Femur (tissue), 1 donor: ENCODE measurements around the gene SLC9C1.
"Not testable (repeated sequence)": the region's sequence is repeated elsewhere in the genome, so short reads cannot be mapped to it uniquely, and the experiment has no call there.

Source experiments
- DNase-seq: peaks from one replicate; pipeline ENCODE4 v3.0.0-alpha.2; 2017

The SLC9C1 gene

DNA sequence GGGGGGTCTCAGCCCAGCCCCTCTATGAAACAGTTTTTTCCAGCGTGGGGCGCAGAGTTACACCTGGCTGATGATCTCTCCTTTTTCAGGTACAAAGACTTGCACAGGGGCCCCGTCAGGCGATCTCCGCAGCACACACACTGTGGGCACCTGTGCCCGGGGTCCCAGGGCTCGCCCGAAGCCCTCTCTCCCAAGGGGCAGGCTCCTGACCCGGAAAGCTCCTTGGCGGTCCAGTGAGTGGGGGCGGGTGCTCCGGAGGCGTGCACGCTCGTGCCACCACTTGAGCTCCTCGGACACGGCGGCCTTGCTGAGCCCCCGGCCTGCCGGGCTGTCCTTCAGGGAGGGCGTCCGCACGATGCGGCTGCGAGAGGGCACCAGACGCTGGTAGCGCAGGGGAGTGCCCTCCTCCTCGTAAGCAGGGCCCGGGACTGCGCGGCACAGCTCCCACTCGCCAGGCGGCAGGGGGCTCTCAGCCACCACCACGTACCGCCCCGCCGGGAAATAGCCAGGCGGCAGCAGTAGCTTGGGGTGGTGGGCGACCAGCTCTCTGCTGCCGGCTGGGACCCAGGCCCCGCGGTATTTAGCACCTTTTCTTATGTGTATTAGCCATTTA, 108.5 kb downstream of the SLC9C1 start:
- DNase-seq, result not testable (repeated sequence)

DNA sequence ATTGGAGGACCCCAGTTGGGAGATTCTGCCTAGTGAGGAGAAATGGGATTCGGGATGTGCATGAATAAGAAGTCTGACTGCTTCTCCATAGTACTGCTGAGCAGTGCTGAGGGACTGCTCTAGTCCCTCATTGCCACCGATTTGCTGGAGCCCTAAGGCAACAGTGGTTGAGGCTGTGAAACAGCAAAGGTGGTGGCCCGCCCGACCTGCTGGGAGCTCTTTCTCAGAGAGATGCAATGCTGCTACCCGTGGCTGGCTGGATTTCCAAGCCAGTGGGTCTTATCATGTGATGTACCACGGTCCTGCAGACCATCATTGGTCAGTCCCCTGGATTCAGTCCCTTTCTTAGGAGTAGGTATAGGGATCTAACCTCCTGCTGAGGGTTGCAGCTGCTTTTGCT, 118.4 kb downstream of the SLC9C1 start:
- DNase-seq, result no peak

DNA sequence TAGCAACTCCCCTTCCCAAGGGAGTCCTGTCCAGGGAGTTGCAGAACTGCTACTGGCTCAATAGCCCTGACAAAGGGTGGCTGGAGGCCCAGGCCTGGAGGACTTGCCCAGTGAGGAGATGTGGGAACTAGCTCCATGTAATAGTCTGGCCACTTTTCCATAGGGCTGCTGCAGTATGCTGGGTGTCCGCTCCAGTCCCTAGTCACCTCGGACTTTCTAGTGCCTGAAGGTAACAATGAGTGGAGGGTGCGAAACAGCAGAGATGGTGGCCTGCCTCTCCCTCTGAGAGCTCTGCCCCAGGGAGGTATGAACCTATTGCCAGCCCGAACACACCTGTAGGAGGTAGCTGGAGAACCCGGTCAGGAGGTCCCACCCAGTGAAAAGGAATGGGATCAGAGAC, 119.0 kb downstream of the SLC9C1 start:
- DNase-seq, result no peak

DNA sequence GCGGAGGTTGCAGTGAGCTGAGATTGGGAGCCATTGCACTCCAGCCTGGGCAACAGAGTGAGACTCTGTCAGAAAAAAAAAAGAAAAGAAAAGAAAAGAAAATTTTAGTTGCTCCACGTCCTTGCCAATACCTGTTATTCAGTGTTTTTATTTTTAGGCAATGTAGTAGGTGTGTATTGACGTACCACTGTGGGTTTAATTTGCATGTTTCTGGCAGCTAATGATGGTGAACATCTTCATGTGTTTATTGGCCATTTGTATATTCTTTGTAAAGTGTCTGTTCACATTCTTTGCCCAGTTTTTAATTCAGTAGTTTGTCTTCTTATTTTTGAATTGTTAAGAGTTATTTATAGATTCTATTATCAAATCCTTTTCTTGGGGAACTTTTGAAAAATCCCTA, 122.9 kb downstream of the SLC9C1 start:
- DNase-seq, result no peak

DNA sequence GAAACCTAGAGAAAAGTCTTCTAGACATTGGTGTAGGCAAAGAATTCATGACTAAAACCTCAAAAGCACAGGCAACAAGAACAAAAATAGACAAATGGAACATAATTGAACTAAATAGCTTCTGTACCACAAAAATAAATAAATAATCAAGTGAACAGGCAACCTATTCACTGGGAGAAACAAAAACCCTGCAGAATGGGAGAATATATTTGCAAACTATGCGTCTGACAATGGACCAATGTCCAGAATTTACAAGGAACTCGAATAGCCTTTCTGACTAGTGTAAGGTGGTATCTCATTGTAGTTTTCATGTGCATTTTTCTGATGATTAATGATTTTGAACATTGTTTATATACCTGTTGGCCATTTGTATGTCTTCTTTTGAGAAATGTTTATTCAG, 124.0 kb downstream of the SLC9C1 start:
- DNase-seq, result no peak

DNA sequence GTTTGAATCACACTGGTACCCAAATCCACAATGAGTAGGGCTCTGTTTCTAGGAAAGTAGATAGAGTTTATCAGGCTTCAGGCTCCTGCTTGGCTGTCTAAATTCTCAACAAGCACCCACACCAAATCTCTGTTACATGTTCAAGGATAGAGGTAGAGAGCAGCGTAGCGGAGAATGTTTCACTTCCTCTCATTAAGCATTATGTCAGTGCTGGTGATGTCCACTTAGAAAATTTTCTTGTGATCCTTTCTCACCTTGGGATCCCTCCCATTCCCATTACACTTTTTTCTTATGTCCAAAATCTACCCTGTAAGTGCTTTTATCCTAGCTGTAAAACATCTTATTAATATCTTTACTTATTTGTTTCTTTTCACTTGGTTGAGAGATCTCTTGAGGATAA, 126.3 kb downstream of the SLC9C1 start:
- no peak for DNase-seq

DNA sequence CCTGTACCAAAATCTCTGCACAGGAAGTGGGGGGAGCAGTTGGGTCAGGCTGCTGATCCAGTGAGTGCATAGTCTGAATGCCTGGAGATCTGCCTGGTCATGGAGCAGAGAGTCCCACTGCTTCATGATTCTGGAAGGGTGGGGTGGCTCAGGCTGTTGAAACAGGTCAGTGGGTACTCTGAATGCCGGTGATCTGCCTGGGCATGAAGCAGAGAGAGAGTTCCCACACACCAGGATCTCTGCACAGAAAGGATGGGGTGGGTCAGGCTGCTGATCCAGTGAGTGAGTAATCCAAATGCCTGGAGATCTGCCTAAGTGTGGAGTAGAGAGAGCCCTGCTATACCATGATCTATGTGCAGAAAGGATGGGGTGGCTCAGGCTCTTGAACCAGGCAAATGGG, 144.9 kb downstream of the SLC9C1 start:
- no peak for DNase-seq

DNA sequence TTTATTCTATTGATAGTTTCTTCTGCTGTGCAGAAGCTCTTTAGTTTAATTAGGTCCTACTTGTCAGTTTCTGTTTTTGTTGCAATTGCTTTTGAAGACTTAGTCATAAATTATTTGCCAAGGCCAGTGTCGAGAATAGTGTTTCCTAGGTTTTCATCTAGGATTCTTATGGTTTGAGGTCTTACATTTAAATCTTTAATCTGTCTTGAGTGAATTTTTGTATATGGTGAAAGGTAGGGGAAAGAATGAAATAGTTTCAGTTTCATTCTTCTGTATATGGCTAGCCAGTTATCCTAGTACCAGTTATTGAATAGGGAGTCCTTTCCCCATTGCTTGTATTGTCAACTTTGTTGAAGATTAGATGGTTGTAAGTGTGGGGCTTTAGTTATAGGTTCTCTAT, 150.3 kb downstream of the SLC9C1 start:
- no peak for DNase-seq

DNA sequence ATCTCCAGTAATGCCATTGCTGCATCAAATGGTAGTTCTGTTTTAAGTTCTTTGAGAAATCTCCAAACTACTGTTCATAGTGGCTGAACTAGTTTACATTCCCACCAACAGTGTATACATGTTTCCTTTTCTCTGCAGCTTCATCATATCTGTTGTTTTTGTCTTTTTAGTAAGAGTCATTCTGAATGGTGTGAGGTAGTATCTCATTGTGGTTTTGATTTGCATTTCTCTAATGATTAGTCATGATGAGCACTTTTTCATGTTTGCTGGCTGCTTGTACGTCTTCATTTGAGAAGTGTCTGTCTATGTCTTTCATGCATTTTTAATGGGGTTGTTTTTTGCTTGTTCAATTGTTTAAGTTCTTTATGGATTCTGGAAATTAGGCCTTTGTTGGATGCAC, 150.8 kb downstream of the SLC9C1 start:
- no peak for DNase-seq

DNA sequence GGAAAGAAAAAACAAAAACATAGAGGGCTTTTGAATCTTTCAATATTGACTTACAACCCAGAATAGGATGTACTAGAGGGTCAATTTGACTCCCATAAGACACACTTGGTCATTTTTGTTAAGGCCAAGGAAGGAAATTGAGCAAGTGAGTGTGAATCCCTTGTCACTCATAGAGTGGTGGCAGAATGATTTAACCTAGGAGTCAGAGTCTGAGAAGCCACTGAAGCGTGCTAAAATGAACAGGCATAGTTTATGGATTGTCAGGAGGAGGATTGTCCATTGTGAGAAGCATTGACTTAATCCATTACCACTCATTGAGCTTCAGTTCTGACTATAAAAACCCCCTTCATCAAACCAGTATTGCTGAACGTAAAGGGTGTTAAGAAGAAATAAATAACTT, 152.7 kb downstream of the SLC9C1 start:
- DNase-seq, result no peak

DNA sequence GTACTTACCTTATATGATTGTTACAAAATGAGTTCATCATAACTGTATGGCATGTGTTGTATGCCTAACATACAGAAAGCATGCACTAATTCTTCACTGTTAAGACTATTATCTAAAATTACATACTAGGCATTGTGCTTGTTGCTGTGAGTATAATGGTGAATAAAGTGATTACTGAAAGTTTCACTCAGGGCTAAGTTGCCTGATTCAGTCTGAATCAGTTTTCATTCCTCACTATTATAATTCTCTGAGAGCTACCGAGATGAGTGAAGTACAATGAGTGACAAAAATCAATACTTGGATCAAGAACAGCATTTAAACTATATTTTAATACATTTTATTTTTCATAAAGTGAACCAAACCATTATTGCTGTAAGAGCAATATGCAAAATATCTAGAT, 153.4 kb downstream of the SLC9C1 start:
- DNase-seq, result no peak

DNA sequence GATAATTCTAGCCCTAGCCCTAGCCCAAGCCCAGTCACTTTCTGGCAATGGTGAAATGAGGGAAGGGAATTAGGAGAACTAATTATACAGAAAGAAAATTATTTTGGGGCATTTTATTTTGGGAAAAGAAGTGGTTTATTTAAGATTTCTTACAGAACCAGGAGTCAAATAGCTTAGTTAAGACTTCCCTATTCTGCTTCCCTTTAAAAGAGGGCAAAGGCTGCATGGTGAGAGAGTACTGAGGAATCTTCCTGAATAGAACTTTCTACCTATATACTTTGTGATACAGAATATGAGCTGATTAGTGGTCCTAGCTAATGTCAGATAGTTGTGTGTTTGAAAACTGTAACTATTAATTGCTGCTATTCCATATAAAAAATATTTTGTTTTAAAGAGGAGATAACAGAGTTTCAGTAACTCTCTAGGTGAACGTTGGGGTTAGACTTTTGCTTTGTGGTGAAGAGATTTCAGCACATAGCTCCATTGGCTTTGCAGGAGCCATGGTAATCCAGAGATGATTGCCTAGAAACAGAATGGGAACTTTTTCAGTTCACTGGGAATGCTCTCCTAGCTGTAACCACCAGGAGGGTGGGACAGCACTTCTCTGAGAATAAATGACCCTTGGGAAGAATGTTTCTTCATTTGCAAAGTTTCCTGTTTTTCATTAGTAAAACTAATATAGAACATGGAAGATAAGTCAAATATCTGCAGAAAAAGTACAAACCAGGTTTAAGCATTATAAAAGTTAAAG, 155.6 kb downstream of the SLC9C1 start:
- DNase-seq, result no peak

DNA sequence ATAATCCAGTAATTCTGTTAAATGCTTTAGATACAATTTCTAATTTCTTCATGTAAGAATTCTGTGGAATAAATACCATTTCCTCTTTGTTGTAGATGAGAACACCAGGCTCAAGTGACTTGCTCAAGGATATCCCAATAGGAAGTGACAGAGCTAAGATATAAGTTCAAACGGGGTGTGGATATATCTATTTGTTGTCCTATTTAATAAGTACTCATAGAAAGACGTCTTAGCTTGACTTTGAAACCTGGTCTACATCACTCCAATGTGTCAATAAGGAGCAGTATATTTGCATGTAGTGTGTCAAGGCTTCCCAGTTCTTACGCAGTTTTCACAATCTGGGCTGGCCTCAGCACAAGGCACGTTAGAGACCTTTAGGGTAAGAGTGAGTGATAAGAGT, 156.2 kb downstream of the SLC9C1 start:
- no peak for DNase-seq

DNA sequence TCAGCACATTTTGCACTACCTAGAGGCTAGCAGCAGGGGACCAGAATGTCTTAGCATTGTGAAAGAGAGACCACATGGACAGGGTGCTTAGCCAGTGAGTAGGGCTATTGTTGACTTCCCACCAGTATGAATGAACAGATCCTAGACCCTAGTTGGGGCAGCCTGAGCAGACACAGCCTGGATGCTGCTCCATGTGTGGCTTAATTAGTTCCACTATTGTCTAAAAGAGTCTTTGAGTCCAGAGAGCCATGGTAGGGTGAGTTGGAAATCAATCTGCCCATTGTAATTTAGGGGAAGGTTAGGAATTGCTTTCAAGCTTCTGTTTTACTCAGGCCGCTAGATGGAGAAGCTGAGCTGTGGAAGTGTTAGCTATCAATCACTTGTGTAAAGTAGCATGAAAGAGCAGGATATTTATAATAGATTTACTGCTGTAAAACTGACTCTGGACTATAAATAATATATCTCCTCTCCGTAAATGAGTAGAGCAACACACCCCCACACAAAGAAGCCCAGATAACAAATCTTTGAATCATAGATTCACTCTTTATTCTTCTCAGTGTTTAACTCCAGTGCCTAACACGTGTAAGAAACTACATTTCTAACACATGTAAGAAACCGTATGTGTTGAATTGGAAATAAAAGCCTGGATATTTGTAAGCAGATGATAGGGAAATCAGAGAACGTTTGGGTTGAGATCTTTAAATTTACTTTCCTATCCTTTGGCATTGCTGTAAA, 156.9 kb downstream of the SLC9C1 start:
- peak; percentile 44 for DNase-seq

DNA sequence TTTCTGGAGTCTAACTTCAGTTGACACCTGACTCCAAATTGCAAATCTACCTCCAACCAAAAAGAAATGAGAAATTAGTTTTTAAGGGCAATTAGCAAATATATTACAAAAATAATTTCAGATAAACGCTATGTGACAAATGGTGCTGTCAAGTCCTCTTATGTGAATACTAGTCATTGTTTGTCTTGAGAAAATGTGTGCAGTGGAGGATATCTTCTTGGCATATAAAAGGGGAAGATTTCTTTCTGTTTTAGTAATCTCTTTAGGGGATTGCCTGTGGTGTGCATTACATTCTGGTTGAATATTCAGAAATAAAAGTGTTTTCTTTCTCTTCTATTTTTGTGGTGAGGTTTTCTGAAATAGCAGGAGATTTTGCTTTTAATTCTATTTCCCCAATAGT, 158.0 kb downstream of the SLC9C1 start:
- DNase-seq, result no peak

DNA sequence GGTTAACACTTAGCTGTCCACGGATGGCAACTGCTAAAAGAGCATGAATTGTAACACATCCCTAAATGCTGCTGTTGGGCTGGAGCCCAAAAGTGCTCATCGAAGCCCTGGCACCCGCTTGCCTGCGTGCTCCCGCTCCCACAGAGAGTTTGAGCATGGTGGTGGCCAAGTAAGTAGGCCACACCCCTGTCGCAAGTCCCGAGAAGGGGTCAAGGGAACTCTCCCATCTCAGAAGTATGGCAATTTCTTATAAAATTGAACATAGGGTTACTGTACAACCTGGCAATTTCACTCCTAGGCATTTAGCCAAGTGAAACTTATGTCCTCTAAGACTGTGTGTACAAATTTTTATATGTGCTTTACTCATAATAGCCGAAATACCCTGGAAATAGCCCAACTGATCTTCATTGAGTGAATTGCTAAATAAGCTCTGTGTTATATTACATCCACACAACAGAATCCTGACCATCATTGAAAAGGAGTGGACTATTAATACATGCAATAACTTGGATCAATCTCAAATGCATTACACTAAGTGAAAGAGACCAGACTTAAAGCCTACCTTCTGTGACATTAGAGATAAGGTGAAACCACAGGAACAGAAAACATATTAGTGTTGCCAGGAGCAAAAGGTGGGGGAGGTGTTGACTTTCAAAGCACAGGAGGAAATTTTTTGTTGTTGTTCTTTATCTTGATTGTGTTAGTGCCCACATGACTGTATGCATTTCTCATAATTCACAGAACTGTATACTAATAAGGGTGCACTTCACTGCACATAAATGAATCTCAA, 159.5 kb downstream of the SLC9C1 start:
- no peak for DNase-seq

DNA sequence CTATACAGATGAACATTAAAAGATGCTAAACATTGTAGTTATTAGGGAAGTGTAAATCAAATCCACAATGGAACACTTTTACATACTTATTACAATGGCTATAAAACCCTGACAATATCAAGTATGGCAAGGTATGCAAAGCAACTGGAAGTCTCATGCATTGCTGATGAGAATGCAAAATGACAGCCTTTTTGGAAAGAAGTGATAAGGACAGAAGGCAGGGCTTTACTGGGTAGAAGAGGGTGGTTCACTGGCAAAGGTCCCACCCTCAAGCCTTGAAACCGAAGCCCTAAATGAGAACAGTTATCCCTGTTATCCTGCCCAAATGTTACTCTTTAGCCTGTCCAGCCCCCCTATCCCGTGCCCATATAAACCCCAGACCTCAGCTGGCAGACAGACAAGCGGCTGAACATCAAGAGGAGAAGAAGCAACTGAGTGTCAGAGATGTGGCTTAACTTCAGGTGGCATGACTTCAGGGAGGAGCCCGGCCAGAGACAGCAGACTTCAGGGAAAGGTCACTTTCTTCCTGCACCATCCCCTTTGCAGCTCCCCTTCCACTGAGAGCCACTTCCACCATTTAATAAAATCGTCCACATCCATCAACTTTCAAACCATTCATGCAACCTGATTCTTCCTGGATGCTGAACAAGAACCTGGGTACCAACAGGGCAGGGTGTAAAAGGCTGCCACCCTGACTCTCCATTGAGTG, 160.2 kb downstream of the SLC9C1 start:
- no peak for DNase-seq

DNA sequence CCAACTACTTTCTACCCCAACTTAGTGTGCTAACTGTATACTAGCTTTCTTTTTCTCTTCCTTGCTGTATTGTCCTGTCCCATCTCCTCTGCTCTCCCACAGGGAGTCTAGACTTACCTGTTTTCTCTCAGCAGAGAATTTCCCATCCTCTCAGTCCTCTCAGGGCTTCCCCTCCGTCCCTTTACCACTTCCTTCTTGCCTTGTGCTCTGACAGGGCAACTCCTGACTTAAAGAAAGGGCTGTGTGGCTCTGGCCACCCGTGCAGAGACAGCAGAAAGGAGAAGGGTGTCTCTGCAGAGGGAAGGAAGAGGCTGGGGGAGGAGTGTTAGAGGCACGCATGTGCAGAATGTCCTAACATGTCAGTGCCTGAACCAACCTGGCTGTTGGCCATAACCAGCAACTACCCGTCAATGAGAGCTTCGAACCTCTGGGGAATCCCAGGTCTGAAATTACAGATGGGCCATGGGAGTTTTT, 161.0 kb downstream of the SLC9C1 start, which contains the start of gene GCSAM:
TSS of gene GCSAM (minus strand) at position 274 of the 474 bp plus-strand sequence. CDS start at position 146, 128 bp downstream.
- peak; percentile 56 for DNase-seq

DNA sequence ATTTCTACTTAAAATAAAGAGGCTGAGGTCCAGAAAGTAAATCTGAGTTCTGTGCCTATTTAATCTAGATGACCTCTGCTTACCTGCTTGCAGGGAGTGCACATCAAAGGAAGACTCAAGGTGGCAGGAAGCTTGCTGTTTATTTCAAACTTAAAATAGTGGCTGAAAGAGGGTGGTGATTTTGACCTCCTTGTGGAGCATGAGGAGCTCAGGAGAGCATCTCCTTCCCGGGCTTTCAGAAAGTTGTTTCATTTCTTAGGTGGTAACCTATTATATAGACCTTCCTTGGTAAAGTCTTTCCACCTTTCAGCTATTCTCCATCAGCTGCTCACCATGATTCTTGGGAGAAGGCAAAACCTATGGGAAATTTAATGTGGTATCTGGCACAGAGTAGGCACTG, 161.5 kb downstream of the SLC9C1 start:
- DNase-seq, result no peak

DNA sequence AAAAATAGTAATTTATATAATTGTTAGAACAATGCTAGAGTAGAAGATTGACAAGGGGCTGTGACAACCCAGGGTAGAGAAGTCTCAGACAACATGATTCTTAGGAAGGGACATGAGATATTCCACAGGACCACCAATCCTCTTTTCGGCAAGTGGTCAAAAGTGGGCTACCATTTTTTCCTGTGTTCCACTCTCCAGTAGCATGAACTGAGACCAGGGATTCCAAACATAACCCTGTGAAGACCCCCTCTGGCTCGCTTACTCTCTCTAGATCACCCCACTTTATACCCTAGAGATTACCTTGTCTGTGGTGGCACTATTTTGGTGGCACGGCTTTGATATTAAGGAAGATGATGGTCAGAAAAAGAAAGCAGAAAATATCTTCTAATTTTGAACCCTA, 161.9 kb downstream of the SLC9C1 start:
- no peak for DNase-seq

DNA sequence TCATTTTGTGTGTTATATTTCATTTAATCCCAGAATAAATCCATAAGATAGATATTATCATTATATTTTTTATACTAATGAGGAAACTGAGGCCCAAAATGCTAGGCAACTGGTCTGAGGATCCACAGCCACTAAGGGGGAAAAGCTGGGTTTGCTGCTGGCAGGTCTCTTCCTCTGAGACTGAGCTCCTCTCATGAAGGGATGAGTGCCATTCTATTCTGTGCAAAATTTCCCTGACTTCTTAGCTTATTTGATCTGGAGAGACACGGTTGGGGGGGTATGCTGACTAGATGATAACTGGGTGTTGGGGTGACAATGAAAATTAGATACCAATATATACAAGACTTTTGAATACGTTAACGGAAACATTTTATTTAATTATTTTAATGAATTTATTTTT, 162.9 kb downstream of the SLC9C1 start:
- DNase-seq, result no peak

DNA sequence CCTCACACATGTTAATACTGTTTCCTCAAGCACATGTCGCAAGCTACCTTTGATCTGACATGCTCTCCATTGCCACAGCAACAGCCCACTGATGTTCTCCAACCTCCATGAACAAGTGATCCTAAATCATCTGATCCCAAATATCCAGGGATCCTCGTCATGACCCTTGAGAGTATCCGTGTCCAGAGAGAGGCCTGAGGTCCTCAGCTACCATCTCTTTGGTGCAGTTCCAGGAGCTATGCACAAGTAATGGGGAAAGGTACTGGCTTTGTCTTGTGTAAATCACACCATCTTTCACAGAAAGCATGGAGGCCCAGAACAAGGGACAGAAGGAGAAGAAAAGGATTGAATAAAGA, 163.4 kb downstream of the SLC9C1 start:
- no peak for DNase-seq
